Stimulated activated CD4-positive, alpha-beta T cell treated with anti-CD3 and anti-CD28 coated beads, Interleukin-4, amount 100 ng/mL, for 4 hours (primary cell): ENCODE results near the gene ESPL1.
"Not testable (repeated sequence)": the region's sequence is repeated elsewhere in the genome, so short reads cannot be mapped to it uniquely, and the experiment has no call there.

ENCODE experiments used
- DNase-seq, 2 experiments: peaks; one replicate each; pipeline ENCODE4 v3.0.0-alpha.2; 2020

ESPL1 gene

GRCh38 chr12:53300187-53300586 is 32.1 kb downstream of the ESPL1 start:
- no peak for DNase-seq

GRCh38 chr12:53302903-53303302 is 34.8 kb downstream of the ESPL1 start:
- no peak for DNase-seq

- no peak for DNase-seq
Observed at GRCh38 chr12:53306826-53307225, 38.7 kb downstream of the ESPL1 start.

- no peak for DNase-seq
Observed at GRCh38 chr12:53308276-53308675, 40.2 kb downstream of the ESPL1 start.

GRCh38 chr12:53313996-53314395 is 45.9 kb downstream of the ESPL1 start:
- DNase-seq = no peak

- DNase-seq = no peak
Observed at GRCh38 chr12:53320352-53321195, 52.5 kb downstream of the ESPL1 start.

GRCh38 chr12:53324113-53324778 is 56.1 kb downstream of the ESPL1 start:
- DNase-seq = peak; percentile 51 to 54

- DNase-seq = peak; percentile 83 to 85
Observed at GRCh38 chr12:53324779-53325510, 56.8 kb downstream of the ESPL1 start.

GRCh38 chr12:53325511-53326061 is 57.5 kb downstream of the ESPL1 start:
- peak in 1 of 2 experiments; percentile 24 for DNase-seq

GRCh38 chr12:53326460-53327185 is 58.5 kb downstream of the ESPL1 start:
- DNase-seq = no peak

GRCh38 chr12:53327435-53328042 is 59.4 kb downstream of the ESPL1 start:
- no peak for DNase-seq

GRCh38 chr12:53328043-53328435 is 59.9 kb downstream of the ESPL1 start:
- no peak for DNase-seq

- DNase-seq = no peak
Observed at GRCh38 chr12:53330671-53331070, 62.6 kb downstream of the ESPL1 start.

- DNase-seq = not testable (repeated sequence)
Observed at GRCh38 chr12:53332339-53332738, 64.2 kb downstream of the ESPL1 start.

- DNase-seq = no peak
Observed at GRCh38 chr12:53332744-53333143, 64.6 kb downstream of the ESPL1 start.

GRCh38 chr12:53333289-53333688 is 65.2 kb downstream of the ESPL1 start:
- DNase-seq = no peak

GRCh38 chr12:53333845-53334244 is 65.7 kb downstream of the ESPL1 start:
- DNase-seq = no peak

GRCh38 chr12:53334822-53335221 is 66.7 kb downstream of the ESPL1 start:
- DNase-seq = no peak

- DNase-seq = no peak
Observed at GRCh38 chr12:53336181-53336681, 68.1 kb downstream of the ESPL1 start, which contains the start of gene SP7. TSS of gene SP7 (minus strand) at chr12:53336354. CDS start at chr12:53335646, 708 bp downstream.

- no peak for DNase-seq
Observed at GRCh38 chr12:53338017-53338416, 69.9 kb downstream of the ESPL1 start.

GRCh38 chr12:53338916-53339315 is 70.8 kb downstream of the ESPL1 start:
- no peak for DNase-seq

GRCh38 chr12:53340398-53340797 is 72.3 kb downstream of the ESPL1 start:
- no peak for DNase-seq
